Activated naive CD8-positive, alpha-beta T cell treated with anti-CD3 and anti-CD28 coated beads, Interleukin-2, amount 50 U/mL, for 16 hours (primary cell): ENCODE measurements around the gene PAX2.

ENCODE experiments used
- DNase-seq: peaks from one replicate; pipeline ENCODE4 v3.0.0-alpha.2; 2020; ENCODE audit warnings: low read depth, low spot score

Gene PAX2

DNA sequence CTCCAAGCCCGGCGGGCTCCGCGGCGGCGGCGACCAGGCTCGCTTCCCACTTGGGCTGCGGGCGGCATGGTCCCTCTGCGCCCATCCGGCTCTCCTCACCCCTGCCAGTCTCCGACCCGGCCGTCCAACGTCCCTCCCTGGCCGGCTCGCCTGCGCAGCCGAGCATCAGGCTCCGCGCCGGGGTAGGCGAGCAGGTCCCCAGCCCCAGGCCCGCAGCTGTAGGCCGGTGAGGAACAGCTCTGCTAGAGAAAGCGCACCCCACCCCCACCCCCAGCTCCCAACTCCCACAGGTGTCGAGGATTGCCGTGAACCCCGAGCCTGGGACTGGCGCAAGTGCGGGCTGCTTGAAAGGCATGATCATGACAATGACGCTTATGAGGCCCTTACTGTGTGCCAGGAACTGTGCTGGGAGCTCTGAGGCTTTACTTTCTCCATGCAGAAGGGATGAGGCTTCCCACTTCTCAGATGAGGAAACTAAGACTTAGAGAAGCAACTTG, 20.8 kb upstream of the PAX2 start:
- no peak for DNase-seq

DNA sequence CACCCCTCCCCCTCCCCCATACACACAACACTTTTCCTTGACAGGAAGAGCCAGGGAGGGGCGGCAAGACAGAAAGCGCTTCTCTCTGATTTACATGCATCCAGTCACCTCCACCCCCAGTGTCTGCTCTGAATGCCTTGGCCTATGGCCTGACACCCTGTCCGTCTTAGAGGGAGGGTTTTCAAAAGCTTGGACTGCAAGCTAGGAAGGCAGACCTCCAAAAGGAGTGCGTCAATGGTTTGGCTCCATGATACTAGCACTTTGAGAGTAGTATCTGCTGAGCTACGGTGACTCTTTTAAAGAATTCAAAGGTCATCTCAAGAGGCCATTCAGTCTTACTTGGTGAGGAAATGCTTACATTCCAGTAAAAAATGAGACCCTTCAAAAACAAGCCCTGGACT, 20.3 kb upstream of the PAX2 start:
- DNase-seq: no peak

- DNase-seq: no peak
Measured at GRCh38 chr10:100725869-100726426, 19.4 kb upstream of the PAX2 start.

DNA sequence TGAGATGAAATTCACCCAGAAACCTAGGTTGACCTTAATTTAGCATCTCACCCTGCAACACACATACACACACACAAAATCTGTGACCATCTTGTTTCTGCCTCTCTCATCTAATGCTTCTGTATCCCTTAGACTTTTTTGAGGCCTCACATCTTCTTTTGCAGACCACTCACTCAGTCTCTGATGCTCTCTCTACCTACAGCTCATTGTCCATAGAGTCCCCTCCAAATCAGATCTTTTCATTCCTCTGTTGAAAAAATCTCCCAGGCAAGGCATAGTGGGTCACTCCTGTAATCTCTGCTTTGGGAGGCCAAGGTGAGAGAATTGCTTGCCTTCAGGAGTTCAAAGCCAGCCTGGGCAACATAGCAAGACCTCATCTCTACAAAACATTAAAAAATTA, 17.6 kb upstream of the PAX2 start:
- DNase-seq: no peak

- no peak for DNase-seq
Measured at GRCh38 chr10:100728928-100729861, 16.2 kb upstream of the PAX2 start.

GRCh38 chr10:100729862-100730724, 15.3 kb upstream of the PAX2 start:
- no peak for DNase-seq

- no peak for DNase-seq
Measured at GRCh38 chr10:100730725-100731406, 14.5 kb upstream of the PAX2 start.

DNA sequence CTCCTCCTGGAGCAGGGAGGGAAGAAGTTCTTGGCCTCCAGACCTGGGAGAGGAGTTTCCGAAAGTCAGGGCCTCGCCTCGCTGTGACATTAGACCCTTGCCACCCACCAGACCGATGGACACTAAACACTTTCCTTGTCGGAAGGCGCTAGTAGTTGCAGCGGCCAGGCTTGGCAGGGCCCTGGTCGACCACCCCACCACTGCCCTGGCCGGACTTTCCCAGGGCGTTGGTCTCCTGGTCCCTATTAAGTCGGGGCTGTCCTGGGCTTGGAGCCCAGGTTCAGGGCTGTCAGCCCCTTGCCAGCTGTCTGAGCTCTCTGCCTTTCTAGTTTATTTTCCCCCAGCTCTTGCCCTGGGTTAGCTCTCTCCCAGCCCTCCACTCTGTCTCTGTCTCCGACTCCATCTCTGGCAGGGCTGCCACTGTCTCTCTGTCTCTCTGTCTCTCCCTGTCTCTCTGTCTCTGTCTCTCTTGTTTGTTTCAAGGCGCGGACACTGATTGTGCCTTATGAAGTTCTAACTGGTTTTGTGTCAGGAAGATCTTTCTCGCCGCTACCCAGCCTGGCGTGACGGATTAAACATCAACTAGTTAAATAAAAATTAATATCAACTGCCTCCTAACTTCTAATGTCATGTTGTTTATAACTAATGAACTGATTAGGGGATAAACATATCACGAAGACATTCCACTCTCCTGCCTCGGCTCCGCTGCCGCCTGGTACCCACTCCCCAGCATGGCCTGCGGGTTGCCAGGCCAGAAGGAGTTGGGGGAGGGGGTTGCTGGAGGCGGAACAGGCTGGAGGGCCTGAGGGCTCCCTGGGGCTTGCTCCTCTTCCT, 13.8 kb upstream of the PAX2 start:
- DNase-seq: no peak

- no peak for DNase-seq
Measured at GRCh38 chr10:100732241-100732596, 13.2 kb upstream of the PAX2 start.

- no peak for DNase-seq
Measured at GRCh38 chr10:100733329-100733728, 12.1 kb upstream of the PAX2 start.

DNA sequence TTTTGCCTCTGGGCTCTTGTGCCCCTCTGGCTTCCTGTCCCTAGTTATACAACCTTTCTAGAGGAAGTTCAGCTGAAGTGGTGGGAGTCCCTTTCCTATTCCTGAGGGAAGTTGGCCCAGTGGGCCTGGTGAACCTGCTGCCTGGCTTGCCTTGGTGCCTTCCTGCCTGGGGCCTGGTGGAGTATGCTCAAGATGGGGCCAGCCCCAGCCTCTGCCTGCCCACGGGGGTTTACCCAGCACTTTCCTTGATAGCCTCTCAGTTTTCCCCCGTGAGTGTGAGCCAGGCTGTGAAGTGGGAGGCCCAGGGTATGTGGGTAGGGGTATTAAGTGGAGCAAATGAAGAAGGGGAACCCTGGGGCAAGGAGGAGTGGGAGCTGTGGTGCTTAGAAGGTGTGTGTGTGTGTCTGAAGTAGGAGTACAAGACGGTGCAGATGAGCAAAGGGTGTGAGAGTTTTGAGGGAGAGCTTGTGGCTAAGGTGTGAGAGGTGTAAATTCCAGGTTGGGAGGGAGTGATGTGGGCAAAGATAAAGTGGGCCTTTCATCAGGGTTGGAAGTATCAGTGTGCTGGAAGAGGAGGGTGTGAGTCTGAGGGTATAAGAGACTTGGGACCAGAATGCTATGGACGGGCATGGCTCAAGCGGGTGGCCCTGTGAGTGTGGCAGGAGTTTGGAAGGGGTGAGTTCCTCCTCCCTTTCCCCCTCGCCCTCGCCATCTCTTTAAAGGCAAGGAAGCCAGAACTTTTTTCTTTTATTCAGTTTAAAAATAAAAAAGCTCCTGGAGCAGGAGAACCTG, 10.9 kb upstream of the PAX2 start:
- no peak for DNase-seq

- no peak for DNase-seq
Measured at GRCh38 chr10:100735087-100735336, 10.4 kb upstream of the PAX2 start.

DNA sequence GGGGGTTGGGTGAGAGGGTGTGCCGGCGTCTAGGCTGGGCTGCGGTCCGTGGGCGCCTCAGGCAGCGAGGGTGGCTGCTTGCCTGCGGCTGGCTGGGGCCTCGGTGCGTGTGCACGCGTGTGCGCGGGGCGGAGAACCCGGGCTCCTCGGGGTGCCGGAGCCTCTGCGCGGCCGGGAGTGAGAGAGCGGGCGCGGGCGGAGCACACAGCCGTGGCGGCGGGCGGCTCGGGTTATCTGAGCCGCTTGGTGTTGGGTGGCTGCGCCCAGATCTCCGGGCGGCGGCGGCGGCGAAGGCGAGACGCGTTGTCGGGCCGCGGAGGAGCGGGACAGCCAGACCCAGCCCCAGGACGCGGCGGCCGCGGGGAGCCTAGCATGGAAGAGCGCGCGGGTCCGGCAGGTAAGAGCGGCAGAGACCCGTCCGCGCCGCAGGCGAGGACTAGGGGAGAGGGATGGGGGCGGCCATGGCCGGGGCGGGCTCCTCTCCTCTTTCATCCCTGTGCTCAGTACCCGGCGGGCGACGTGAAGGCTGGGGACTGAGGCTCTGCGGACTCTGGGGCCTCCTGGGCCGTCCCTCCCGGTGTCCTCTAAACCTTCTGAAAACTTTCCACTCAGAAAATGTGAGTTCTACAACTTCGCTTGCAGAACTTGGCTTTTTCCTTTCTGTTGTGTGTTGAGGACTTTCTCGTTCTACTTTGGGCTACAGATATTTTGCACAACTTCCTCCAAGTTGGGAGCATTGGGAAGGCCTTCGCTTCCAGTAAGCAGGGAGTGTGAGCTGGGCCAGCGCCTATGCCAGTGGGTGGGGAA, 9.8 kb upstream of the PAX2 start:
- DNase-seq: no peak

GRCh38 chr10:100736144-100736808, 9.1 kb upstream of the PAX2 start:
- no peak for DNase-seq

DNA sequence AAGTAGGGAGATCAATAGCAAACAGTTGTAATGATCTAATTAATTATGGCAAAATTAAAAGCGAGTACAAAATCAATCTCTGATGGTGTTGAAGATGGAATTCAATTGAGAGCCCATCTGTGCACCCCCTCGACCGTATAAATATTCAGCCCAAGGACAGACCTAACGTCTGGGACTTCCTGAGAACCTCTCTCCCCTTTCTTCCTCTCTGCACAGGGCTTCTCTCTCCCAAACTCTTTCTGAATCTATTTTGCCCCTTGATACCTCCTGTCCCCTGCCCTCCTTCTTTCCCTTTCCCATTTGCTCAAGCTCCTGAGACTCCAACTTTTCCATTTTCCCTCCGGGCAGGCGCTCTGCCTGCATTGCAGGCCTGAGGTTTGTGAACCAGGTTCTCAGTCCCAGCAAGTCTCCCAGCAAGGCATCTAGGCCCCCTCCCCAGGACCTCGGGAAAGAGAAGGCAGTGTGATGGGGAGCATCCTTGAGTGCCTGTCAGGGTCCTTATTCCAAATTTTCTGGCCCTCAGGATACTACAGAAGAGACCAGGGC, 8.5 kb upstream of the PAX2 start:
- DNase-seq: no peak

DNA sequence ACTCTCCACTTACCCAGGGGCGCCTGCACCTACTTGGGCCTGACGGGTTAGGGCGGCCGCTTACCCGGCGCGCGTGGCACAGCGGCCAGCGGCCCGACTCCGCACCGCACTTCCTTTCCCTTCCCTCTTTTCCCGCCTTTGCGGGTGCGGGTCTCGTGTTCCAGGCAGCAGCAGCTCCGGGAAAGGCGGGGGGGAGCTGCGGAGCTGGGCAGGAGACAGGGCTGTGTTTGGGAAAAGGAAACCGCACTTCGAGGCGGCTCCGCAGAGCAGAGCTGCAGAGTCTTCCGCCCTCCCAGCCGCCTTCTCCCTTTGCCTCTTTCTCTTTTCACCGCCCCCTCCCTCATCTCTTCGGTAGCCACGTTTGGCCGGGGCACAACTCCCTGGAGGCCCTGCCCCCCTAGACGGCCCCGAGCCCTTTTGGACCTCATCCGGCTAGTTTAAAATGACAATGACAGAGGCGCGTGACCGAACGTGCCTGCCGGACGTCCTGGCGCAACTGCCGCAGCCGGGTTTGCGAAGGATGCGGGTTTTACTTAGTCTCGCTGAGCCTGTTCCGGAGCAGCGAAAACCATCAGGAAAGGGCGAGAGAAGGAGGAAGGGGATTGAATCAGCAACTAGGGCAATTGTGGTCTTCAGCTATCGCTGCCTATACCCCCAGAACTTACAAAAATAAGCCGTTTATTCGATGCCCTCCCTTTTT, 7.9 kb upstream of the PAX2 start:
- DNase-seq: no peak

GRCh38 chr10:100738055-100738827, 7.1 kb upstream of the PAX2 start:
- no peak for DNase-seq
